Osteocyte (in vitro differentiated cells): ENCODE data around the gene TMPRSS4. TPM values are rescaled to one million over a fixed set of nuclear protein-coding genes. Genes with fewer than 3 reads are reported as not detected.

ENCODE experiments used
- DNase-seq: peaks from one replicate; pipeline ENCODE4 v3.0.0; 2021; ENCODE audit warnings: mixed read lengths; ENCODE audit not compliant: unreplicated experiment; ENCODE audit errors: extremely low spot score
- H3K27ac Mint-ChIP-seq: one replicate; pipeline ENCODE4 v1.8.0; 2021; ENCODE audit warnings: mild to moderate bottlenecking, mixed read lengths; ENCODE audit not compliant: unreplicated experiment
- H3K27me3 Mint-ChIP-seq: one replicate; pipeline ENCODE4 v1.8.0; 2021; ENCODE audit warnings: mixed read lengths; ENCODE audit not compliant: unreplicated experiment
- H3K36me3 Mint-ChIP-seq: one replicate; pipeline ENCODE4 v1.8.0; 2021; ENCODE audit warnings: mixed read lengths; ENCODE audit not compliant: unreplicated experiment
- H3K4me1 Mint-ChIP-seq: one replicate; pipeline ENCODE4 v1.8.0; 2021; ENCODE audit warnings: mixed read lengths; ENCODE audit not compliant: unreplicated experiment
- H3K4me3 Mint-ChIP-seq: one replicate; pipeline ENCODE4 v1.8.0; 2021; ENCODE audit warnings: mild to moderate bottlenecking, moderate library complexity, mixed read lengths; ENCODE audit not compliant: unreplicated experiment
- H3K9me3 Mint-ChIP-seq: one replicate; pipeline ENCODE4 v1.8.0; 2021; ENCODE audit warnings: mixed read lengths; ENCODE audit not compliant: unreplicated experiment
- long read RNA-seq: library from polyadenylated mRNA; unstranded; transcript quantifications from one replicate; pipeline ENCODE4 v2.0.0, GENCODE V29; 2021
- total RNA-seq: library from RNA; stranded (reverse); gene quantifications from 2 replicates; pipeline ENCODE4 v1.2.1, GENCODE V29; 2021
- TF ChIP-seq, protein P1 (sequence below): fragments of 200-600 bp; sonication (generic); IDR thresholded peaks from 2 replicates; pipeline ENCODE4 v1.5.0; 2021; ENCODE audit warnings: antibody characterized with exemption, mild to moderate bottlenecking, moderate library complexity

Gene TMPRSS4, protein sequence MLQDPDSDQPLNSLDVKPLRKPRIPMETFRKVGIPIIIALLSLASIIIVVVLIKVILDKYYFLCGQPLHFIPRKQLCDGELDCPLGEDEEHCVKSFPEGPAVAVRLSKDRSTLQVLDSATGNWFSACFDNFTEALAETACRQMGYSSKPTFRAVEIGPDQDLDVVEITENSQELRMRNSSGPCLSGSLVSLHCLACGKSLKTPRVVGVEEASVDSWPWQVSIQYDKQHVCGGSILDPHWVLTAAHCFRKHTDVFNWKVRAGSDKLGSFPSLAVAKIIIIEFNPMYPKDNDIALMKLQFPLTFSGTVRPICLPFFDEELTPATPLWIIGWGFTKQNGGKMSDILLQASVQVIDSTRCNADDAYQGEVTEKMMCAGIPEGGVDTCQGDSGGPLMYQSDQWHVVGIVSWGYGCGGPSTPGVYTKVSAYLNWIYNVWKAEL
- not detected in 2 replicates for total RNA-seq
- long read RNA-seq, result 0 reads

DNA sequence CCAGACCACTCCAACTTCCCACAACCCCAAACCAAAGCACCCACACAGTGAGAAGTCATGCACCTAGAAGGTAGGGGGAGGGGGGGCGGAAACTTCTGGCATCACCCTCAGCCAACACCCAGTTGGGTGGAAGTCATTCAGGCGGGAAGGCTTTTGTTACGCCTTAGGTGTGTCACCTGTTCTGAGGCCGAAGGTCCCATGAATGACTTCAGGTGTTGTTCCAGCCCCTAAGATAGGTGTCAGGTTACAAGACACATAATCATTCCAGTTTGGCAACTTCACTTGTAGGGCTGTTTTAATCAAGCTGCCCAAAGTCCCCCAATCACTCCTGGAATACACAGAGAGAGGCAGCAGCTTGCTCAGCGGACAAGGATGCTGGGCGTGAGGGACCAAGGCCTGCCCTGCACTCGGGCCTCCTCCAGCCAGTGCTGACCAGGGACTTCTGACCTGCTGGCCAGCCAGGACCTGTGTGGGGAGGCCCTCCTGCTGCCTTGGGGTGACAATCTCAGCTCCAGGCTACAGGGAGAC, at the start of gene TMPRSS4:
TSS of gene TMPRSS4 (plus strand) at position 325 of the 528 bp plus-strand sequence. CDS start 225 bp downstream, outside the sequence.
- H3K27me3 Mint-ChIP-seq, result peaks cover 14% of the 10 kb centered on the region
- H3K9me3 Mint-ChIP-seq, result no peaks in the 10 kb centered on the region
- TF ChIP-seq, protein P1, sequence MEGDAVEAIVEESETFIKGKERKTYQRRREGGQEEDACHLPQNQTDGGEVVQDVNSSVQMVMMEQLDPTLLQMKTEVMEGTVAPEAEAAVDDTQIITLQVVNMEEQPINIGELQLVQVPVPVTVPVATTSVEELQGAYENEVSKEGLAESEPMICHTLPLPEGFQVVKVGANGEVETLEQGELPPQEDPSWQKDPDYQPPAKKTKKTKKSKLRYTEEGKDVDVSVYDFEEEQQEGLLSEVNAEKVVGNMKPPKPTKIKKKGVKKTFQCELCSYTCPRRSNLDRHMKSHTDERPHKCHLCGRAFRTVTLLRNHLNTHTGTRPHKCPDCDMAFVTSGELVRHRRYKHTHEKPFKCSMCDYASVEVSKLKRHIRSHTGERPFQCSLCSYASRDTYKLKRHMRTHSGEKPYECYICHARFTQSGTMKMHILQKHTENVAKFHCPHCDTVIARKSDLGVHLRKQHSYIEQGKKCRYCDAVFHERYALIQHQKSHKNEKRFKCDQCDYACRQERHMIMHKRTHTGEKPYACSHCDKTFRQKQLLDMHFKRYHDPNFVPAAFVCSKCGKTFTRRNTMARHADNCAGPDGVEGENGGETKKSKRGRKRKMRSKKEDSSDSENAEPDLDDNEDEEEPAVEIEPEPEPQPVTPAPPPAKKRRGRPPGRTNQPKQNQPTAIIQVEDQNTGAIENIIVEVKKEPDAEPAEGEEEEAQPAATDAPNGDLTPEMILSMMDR, result no peak
- H3K36me3 Mint-ChIP-seq, result no peaks in the 10 kb centered on the region
- no peak for DNase-seq
- H3K4me3 Mint-ChIP-seq, result no peak within 1 kb of the TSS
- no peaks in the 10 kb centered on the region for H3K4me1 Mint-ChIP-seq
- no peak within 1 kb of the TSS for H3K27ac Mint-ChIP-seq

DNA sequence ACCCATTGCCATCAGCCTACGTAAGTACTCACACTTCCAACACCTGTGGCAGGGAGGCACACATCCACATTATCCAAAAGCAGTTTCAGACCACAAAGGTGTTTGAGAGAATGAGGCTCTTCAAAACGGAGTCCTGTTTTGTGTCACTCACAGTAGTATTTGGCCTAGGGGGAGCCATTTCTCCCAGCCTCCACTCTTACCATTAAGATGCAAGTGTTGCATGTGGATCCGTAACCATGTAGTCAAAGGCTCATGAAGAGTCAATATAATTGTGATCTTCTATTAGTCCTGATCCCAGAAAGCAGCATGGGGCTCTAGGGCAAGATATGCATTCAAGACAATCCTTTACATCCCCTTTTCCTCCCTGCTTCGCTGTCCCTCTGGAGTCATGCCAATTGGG, 49.2 kb upstream of the TMPRSS4 start:
- Mint-ChIP-seq H3K9me3 (peaks cover 4% of the 10 kb centered on the region), H3K36me3 (no peaks in the 10 kb centered on the region), H3K4me1 (no peaks in the 10 kb centered on the region), H3K27me3 (peaks cover 9% of the 10 kb centered on the region), H3K4me3 (no peak overlapping the region), H3K27ac (no peak overlapping the region)
- TF ChIP-seq, protein P1, result no peak
- DNase-seq, result no peak

DNA sequence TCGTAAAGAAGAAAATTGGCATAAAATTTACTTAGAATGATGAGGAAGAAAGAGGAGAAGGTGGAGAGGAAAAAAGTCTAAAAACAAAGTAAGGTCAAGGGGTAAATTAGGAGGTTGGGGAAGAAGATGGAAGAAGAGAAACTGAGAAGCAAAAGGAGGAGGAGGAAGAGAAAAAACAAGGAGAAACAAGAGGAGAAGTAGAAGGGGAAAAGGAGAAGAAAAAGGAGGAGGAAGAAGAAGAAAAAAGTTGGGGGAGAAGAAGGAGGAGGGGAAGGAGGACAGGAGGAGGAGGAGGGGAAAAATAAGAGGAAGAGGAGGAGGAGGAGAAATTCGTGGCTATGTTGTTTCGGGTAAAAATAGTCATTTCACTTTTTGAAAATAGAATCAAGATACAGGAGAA, 48.3 kb upstream of the TMPRSS4 start:
- H3K4me3 Mint-ChIP-seq, result no peak overlapping the region
- TF ChIP-seq, protein P1, result no peak
- H3K27ac Mint-ChIP-seq, result no peak overlapping the region
- H3K4me1 Mint-ChIP-seq, result no peaks in the 10 kb centered on the region
- peaks cover 6% of the 10 kb centered on the region for H3K27me3 Mint-ChIP-seq
- DNase-seq, result no peak
- no peaks in the 10 kb centered on the region for H3K36me3 Mint-ChIP-seq
- H3K9me3 Mint-ChIP-seq, result peaks cover 4% of the 10 kb centered on the region

DNA sequence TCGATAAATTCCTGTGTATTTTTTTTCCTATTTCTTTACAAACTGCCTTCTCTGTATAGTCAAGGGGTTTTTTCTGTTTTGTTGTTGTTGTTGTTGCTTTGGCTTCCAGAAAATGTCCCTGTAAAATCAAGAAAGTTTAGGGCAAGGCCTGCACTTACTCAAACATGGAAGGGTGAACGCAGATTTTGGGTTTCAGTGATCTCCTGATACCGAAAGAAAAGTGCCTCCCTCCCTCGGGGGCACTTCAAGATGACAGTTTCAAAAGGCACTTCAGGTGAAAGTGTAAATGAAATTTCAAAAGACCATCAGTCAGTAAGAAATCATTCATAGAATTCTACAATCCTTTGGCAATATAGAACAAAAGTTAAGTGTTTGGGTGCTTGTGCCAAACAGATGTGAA, 43.4 kb upstream of the TMPRSS4 start:
- Mint-ChIP-seq H3K27me3 (peaks cover 8% of the 10 kb centered on the region), H3K9me3 (no peaks in the 10 kb centered on the region), H3K4me1 (no peaks in the 10 kb centered on the region), H3K36me3 (no peaks in the 10 kb centered on the region), H3K4me3 (no peak overlapping the region), H3K27ac (no peak overlapping the region)
- TF ChIP-seq, protein P1, result no peak
- no peak for DNase-seq

DNA sequence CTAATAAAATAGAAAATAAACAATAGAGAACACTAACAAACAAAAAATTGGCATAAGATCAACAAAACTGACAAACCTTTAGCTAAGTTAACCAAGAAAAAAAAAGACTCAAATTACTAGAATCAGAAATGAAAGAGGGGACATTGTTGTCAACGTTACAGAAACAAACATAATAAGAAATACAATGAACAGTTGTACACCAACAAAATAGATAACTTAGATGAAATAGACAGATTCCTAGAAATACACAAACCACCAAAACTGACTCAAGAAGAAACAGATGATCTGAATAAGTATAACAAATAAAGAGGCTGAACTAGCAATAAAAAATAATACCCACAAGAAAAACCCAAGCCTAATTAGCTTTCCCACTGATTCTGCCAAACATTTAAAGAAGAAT, 34.7 kb upstream of the TMPRSS4 start:
- no peaks in the 10 kb centered on the region for H3K36me3 Mint-ChIP-seq
- DNase-seq, result no peak
- H3K4me1 Mint-ChIP-seq, result no peaks in the 10 kb centered on the region
- H3K27ac Mint-ChIP-seq, result no peak overlapping the region
- TF ChIP-seq, protein P1, result no peak
- no peaks in the 10 kb centered on the region for H3K9me3 Mint-ChIP-seq
- peaks cover 31% of the 10 kb centered on the region for H3K27me3 Mint-ChIP-seq
- H3K4me3 Mint-ChIP-seq, result no peak overlapping the region
